Mucosa of rectum (tissue), 2 donors: Measurements from ENCODE around the gene PLD6.

Experiments used
- H3K27ac ChIP-seq, 2 donors: one replicate each; pipeline ENCODE4 v1.7.0; 2013; ENCODE audit warnings: inconsistent platforms in 2 of 2, low read depth in 2 of 2, low read length in 2 of 2
- H3K27me3 ChIP-seq, 2 donors: one replicate each; pipeline ENCODE4 v1.7.0; 2013; ENCODE audit warnings: low read length in 2 of 2; ENCODE audit not compliant: control insufficient read depth in 2 of 2, insufficient read depth in 2 of 2
- H3K36me3 ChIP-seq, 2 donors: one replicate each; pipeline ENCODE4 v1.7.0; 2013; ENCODE audit warnings: low read length in 2 of 2; ENCODE audit not compliant: control insufficient read depth in 2 of 2, insufficient read depth in 2 of 2
- H3K4me1 ChIP-seq, 2 donors: one replicate each; pipeline ENCODE4 v1.7.0; 2013; ENCODE audit warnings: low read length in 2 of 2, mild to moderate bottlenecking in 1 of 2; ENCODE audit not compliant: control insufficient read depth in 2 of 2, insufficient read depth in 2 of 2
- H3K4me3 ChIP-seq, 2 donors: one replicate each; pipeline ENCODE4 v1.7.0; 2013; ENCODE audit warnings: low read length in 2 of 2
- H3K9ac ChIP-seq, 2 donors: one replicate each; pipeline ENCODE4 v1.7.0; 2013; ENCODE audit warnings: low read length in 2 of 2, low read depth in 1 of 2, mild to moderate bottlenecking in 1 of 2
- H3K9me3 ChIP-seq, 2 donors: one replicate each; pipeline ENCODE4 v1.7.0; 2013; ENCODE audit warnings: low read length in 2 of 2; ENCODE audit not compliant: control insufficient read depth in 2 of 2
- donor health status: healthy.
- donor health status: Normal muscosa, but diverticular disease.

The PLD6 gene

GRCh38 chr17:17179371-17179827 is 26.7 kb downstream of the PLD6 start:
- H3K36me3 ChIP-seq, result peaks cover 74 to 83% of the 10 kb centered on the region in 2 donors
- H3K27ac ChIP-seq, result peak overlapping the region; percentile 13 to 70
- H3K4me1 ChIP-seq, result no peaks in the 10 kb centered on the region
- H3K27me3 ChIP-seq, result no peaks in the 10 kb centered on the region
- H3K4me3 ChIP-seq, result no peak overlapping the region
- H3K9me3 ChIP-seq, result no peaks in the 10 kb centered on the region
- no peak overlapping the region for H3K9ac ChIP-seq

- Histone ChIP-seq H3K36me3 (peaks cover 77 to 84% of the 10 kb centered on the region in 2 donors), H3K4me1 (no peaks in the 10 kb centered on the region), H3K4me3 (no peak overlapping the region), H3K9me3 (no peaks in the 10 kb centered on the region), H3K9ac (no peak overlapping the region), H3K27ac (no peak overlapping the region), H3K27me3 (no peaks in the 10 kb centered on the region)
Measured at GRCh38 chr17:17177176-17177575, 29.0 kb downstream of the PLD6 start.

- H3K27me3 ChIP-seq, result no peaks in the 10 kb centered on the region
- no peaks in the 10 kb centered on the region for H3K4me1 ChIP-seq
- H3K9ac ChIP-seq, result no peak overlapping the region
- H3K36me3 ChIP-seq, result peaks cover 82 to 88% of the 10 kb centered on the region in 2 donors
- H3K9me3 ChIP-seq, result no peaks in the 10 kb centered on the region
- H3K4me3 ChIP-seq, result no peak overlapping the region
- no peak overlapping the region for H3K27ac ChIP-seq
Measured at GRCh38 chr17:17176341-17176740, 29.8 kb downstream of the PLD6 start.

- Histone ChIP-seq H3K9me3 (no peaks in the 10 kb centered on the region), H3K4me3 (no peak overlapping the region), H3K4me1 (no peaks in the 10 kb centered on the region), H3K36me3 (peaks cover 83 to 87% of the 10 kb centered on the region in 2 donors), H3K9ac (no peak overlapping the region), H3K27ac (no peak overlapping the region), H3K27me3 (no peaks in the 10 kb centered on the region)
Measured at GRCh38 chr17:17175917-17176316, 30.2 kb downstream of the PLD6 start.

- no peak overlapping the region for H3K4me3 ChIP-seq
- no peak overlapping the region for H3K27ac ChIP-seq
- H3K4me1 ChIP-seq, result no peaks in the 10 kb centered on the region
- no peaks in the 10 kb centered on the region for H3K27me3 ChIP-seq
- no peaks in the 10 kb centered on the region for H3K9me3 ChIP-seq
- H3K9ac ChIP-seq, result no peak overlapping the region
- H3K36me3 ChIP-seq, result peaks cover 77 to 85% of the 10 kb centered on the region in 2 donors
Measured at GRCh38 chr17:17175340-17175739, 30.8 kb downstream of the PLD6 start.

- Histone ChIP-seq H3K4me3 (no peak overlapping the region), H3K36me3 (peaks cover 76 to 78% of the 10 kb centered on the region in 2 donors), H3K27me3 (no peaks in the 10 kb centered on the region), H3K27ac (no peak overlapping the region), H3K9me3 (no peaks in the 10 kb centered on the region), H3K9ac (no peak overlapping the region), H3K4me1 (no peaks in the 10 kb centered on the region)
Measured at GRCh38 chr17:17173921-17174320, 32.2 kb downstream of the PLD6 start.

- no peak overlapping the region for H3K4me3 ChIP-seq
- no peak overlapping the region for H3K9ac ChIP-seq
- H3K9me3 ChIP-seq, result no peaks in the 10 kb centered on the region
- H3K36me3 ChIP-seq, result peaks cover 74 to 79% of the 10 kb centered on the region in 2 donors
- no peaks in the 10 kb centered on the region for H3K4me1 ChIP-seq
- no peaks in the 10 kb centered on the region for H3K27me3 ChIP-seq
- no peak overlapping the region for H3K27ac ChIP-seq
Measured at GRCh38 chr17:17172990-17173389, 33.1 kb downstream of the PLD6 start.

- Histone ChIP-seq H3K27me3 (no peaks in the 10 kb centered on the region), H3K9me3 (no peaks in the 10 kb centered on the region), H3K4me1 (no peaks in the 10 kb centered on the region), H3K27ac (no peak overlapping the region), H3K36me3 (peaks cover 70 to 78% of the 10 kb centered on the region in 2 donors), H3K9ac (no peak overlapping the region), H3K4me3 (no peak overlapping the region)
Measured at GRCh38 chr17:17172001-17172939, 33.9 kb downstream of the PLD6 start.

- Histone ChIP-seq H3K27me3 (no peaks in the 10 kb centered on the region), H3K4me1 (no peaks in the 10 kb centered on the region), H3K4me3 (no peak overlapping the region), H3K36me3 (peaks cover 69 to 78% of the 10 kb centered on the region in 2 donors), H3K9ac (no peak overlapping the region), H3K9me3 (no peaks in the 10 kb centered on the region), H3K27ac (no peak overlapping the region)
Measured at GRCh38 chr17:17171186-17171585, 34.9 kb downstream of the PLD6 start.

- Histone ChIP-seq H3K27ac (no peak overlapping the region), H3K4me3 (no peak overlapping the region), H3K9me3 (no peaks in the 10 kb centered on the region), H3K4me1 (no peaks in the 10 kb centered on the region), H3K27me3 (no peaks in the 10 kb centered on the region), H3K36me3 (peaks cover 67 to 78% of the 10 kb centered on the region in 2 donors), H3K9ac (no peak overlapping the region)
Measured at GRCh38 chr17:17170346-17170985, 35.7 kb downstream of the PLD6 start.
